ENCODE results near the gene MCAM.

DNA sequence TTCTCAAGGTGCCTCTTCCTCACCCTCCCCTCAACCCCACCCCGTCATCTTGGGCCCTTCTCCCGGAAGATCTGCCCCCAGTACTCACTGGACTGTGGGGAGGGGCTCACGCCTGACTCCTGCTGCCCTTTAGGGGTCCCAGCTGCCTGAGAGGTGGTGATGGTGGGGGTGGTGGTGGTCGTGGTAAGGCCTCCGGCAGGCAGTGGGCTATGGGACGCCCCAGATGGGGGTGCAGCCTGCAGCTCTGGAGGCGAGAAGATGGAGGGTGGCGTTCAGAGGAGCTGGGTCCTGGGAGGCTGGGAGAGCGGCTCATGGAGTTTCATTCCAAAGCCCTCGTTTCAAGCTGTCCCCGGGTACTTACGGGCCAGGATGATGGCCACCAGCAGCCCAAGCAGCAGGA is 28.8 kb upstream of the MCAM start:
- TF ChIP-seq, protein P1, sequence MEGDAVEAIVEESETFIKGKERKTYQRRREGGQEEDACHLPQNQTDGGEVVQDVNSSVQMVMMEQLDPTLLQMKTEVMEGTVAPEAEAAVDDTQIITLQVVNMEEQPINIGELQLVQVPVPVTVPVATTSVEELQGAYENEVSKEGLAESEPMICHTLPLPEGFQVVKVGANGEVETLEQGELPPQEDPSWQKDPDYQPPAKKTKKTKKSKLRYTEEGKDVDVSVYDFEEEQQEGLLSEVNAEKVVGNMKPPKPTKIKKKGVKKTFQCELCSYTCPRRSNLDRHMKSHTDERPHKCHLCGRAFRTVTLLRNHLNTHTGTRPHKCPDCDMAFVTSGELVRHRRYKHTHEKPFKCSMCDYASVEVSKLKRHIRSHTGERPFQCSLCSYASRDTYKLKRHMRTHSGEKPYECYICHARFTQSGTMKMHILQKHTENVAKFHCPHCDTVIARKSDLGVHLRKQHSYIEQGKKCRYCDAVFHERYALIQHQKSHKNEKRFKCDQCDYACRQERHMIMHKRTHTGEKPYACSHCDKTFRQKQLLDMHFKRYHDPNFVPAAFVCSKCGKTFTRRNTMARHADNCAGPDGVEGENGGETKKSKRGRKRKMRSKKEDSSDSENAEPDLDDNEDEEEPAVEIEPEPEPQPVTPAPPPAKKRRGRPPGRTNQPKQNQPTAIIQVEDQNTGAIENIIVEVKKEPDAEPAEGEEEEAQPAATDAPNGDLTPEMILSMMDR (conservative IDR thresholded peaks at IDR 0.05; ENCODE audit: low read depth, low read length): no peak
- no peak for TF ChIP-seq EZH2 (IDR thresholded peaks at IDR 0.05; ENCODE audit: low read length, unreplicated experiment)
